Stimulated activated CD4-positive, alpha-beta T cell treated with anti-CD3 and anti-CD28 coated beads, Interleukin-2, amount 100 ng/mL, for 4 hours (primary cell): ENCODE measurements around the gene RPL6.
"Not testable (repeated sequence)": the region's sequence is repeated elsewhere in the genome, so short reads cannot be mapped to it uniquely, and the experiment has no call there.

ENCODE experiments used
- DNase-seq: peaks from one replicate; pipeline ENCODE4 v3.0.0-alpha.2; 2020; ENCODE audit warnings: low read depth

The RPL6 gene

DNA sequence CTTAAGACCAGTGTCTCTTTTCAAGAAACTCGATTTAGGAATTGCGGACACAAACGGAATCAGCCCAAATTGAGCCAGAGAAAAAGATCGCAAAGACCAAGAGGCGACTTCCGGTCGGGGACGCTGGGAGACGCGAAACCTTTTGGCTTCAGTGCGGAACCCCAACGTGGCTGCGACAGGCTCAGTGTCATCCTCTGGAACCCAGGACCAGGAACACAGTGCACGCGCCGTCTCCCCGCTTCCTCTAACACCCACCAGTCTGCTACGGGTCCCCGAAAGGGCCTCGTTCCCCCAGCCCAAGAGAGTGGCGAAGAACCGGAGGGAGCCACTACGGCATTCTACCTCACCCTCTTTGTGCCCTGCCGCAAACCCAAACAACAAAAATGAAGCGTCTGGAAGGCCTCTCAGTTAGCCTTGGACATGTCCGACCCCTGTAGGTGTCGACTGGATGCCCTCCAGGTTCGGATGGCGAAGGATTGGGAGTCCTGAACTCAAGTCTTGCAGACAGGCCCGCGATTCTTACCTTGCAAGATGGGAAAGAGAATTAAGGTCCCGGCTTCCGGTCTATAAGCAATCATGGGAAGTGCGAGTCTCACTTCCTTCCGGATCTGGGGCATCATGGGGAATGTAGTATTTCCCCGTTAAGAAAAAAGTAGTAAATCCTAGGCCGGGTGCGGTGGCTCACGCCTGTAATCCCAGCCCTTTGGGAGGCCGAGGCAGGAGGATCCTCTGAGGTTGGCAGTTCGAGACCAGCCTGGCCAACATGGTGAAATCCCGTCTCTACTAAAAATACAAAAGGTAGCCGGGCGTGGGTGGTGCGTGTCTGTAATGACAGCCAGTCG lies at the start of gene RPL6:
Gene RPL6, minus strand, starts transcription at position 542 of the 842 bp plus-strand sequence. CDS start 949 bp downstream, outside the sequence.
- DNase-seq = peak; percentile 72

DNA sequence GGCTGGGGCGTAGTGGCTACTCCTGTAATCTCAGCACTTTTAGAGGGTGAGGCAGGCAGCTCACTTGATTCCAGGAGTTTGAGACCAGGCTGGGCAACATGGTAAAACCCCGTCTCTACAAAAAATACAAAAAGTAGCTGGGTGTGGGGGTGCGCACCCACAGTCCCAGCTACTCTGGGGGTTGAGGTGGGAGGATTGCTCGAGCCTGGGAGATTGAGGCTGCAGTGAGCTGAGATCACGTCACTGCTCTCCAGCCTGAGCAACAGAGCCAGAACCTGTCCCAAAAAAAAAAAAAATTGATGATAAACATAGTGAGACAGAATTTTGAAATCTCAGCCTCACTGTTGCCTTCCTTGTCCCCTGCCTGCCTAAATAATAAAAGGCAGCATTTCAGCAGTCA lies 49.3 kb upstream of the RPL6 start:
- no peak for DNase-seq

DNA sequence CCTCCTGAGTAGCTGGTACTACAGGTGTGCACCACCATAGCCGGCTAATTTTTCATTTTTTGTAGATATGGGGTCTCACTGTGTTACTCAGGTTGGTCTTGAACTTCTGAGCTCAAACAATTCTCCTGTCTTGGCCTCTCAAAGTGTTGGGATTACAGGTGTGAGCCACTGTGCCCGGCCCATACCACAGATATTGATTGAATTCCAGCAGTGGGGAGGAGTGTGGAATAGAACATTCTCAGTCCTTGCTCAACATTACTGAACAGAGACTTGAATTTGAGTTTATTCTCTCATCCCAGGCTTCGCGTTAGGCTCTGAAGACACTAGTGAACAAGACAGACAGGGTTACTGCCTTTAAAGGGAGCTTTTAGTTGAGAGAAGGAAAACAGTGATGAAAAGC lies 48.9 kb upstream of the RPL6 start:
- no peak for DNase-seq

DNA sequence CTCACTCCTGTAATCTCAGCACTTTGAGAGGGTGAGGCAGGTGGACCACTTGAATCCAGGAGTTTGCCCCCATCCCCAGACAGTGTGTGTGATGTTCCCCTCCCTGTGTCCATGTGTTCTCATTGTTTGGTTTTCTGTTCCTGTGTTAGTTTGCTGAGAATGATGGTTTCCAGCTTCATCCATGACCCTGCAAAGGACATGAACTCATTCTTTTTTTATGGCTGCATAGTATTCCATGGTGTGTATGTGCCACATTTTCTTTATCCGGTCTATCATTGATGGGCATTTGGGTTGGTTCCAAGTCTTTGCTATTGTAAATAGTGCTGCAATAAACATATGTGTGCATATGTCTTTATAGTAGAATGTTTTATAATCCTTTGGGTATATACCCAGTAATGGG lies 47.7 kb upstream of the RPL6 start:
- DNase-seq = not testable (repeated sequence)

DNA sequence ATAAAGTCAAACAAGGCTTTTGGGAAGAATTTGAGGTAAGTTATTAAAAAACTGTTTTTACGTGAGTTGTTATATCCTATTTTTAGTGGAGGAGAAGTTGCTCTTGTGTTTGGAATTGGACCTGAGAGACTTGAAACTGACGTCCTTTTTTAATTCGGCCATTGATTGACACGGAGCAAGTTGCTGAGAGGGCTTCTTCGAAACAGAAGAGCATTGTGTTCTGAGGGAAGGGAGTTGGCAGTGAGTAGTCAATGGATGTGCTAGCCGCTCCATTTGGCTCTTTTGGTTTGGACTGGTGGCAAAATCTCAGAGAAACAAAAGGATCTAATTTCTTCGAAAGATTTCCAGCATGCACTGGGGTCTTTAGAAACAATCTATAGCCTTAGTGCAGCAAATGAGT lies 46.6 kb upstream of the RPL6 start:
- DNase-seq = no peak

- DNase-seq = no peak
Observed at GRCh38 chr12:112450725-112451124, 41.3 kb upstream of the RPL6 start.

DNA sequence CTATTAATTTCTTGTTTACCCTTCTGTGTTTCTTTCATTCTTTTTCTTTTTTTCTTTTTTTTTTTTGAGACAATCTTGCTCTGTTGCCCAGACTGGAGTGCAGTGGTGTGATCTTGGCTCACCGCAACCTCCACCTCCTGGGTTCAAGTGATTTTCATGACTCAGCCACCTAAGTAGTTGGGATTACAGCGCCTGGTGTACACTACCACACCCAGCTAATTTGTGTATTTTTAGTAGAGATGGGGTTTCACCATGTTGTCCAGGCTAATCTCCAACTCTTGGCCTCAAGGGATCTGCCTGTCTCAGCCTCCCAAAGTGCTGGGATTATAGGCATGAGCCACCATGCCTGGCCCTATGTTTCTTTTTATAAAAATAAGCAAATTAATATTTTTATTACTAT lies 38.8 kb upstream of the RPL6 start:
- not testable (repeated sequence) for DNase-seq

DNA sequence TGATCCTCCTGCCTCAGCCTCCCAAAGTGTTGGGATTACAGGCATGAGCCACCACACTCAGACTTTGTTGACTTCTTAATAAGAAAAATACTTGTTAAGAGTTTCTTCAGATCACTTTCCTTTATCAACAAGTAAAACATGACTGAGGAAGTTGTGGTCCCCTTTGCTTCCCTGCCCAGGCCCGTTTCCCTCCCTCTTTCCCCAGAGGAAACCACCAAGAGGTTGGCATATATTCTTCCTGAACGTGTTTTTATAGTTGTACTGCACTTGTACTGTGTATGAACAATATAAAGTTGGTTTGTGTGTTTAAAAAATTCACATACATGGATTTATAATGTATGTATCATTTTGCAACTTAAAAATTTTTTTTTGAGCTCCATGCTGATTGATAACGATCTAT lies 37.7 kb upstream of the RPL6 start:
- DNase-seq = no peak

DNA sequence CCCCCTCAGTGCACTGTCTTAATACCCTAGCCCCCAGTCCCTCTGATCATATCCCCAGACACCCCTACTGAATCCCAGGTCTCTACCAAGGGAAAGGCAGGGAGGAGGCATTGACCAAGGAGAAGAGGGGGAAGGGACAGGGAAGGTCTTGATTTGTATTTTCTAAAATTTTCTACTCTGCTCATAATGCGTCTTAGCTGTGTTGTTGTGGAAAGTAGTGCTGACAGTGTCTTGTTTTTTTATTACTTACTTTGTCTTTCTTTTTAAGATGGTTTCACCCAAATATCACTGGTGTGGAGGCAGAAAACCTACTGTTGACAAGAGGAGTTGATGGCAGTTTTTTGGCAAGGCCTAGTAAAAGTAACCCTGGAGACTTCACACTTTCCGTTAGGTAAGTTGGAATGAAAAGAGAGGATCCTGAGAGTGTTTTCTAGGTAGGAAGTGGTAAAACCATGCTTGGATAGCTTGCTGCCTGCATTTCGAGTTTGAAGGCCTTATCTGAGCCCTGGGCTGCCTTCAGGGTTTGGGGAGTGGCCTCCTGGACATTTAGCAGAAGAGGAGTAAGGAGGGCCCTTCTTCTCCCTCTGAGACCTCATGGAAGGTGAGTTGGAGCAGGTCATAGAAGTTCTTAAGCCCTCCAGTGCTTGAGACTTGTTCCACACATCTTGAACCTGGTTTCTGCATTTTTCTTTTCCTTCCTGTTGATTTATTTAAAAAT lies 36.8 kb upstream of the RPL6 start:
- DNase-seq = no peak

GRCh38 chr12:112443916-112444315 lies 34.5 kb upstream of the RPL6 start:
- DNase-seq = no peak

- not testable (repeated sequence) for DNase-seq
Observed at GRCh38 chr12:112440653-112441052, 31.2 kb upstream of the RPL6 start.

GRCh38 chr12:112439769-112440168 lies 30.4 kb upstream of the RPL6 start:
- no peak for DNase-seq

DNA sequence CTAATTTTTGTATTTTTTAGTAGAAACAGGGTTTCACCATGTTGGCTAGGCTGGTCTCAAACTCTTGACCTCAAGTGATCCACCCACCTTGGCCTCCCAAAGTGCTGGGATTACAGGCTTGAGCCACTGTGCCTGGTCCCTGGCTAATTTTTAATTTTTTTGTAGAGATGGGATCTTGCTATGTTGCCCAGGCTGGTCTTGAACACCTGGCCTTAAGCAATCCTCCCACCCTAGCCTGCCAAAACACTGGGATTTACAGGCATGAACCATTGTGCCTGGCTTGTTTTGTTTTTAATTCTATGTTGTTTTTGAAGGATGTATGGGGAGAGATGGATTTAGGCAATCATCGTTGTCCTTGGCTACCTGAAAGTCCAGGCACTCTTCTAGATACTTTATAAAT lies 29.2 kb upstream of the RPL6 start:
- not testable (repeated sequence) for DNase-seq

DNA sequence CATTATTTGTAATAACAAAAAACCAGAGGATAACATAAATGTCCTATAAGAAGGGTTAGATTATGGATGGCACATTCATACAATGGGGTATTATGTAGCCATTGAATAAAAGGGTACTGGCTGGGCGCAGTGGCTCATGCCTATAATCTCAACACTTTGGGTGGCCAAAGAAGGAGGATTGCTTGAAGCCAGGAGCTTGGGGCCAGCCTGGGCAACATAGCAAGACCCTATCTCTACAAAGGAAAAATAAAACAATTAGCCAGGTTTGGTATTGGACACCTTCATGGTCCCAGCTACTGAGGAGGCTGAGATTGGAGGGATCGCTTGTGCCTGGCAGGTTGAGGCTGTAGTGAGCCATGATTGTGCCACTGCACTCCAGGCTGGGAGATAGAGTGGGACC lies 24.1 kb upstream of the RPL6 start:
- DNase-seq = no peak

DNA sequence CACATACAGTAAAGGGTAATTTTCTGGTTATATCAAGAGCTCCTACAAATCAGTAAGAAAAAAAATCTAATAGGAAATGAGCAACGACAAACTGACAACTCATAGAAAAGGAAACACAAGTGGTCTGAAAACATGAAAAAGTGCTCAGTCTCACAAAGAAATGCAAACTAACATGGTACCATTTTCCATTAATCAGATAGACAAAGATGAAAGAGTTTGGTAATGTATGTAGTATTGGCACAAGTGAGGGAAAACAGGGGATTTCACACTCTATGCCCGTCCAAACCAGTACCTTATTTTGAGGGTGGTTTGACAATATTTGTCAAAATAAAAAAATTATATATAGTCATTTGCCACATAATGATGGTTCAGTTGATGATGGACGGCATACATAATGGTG lies 22.6 kb upstream of the RPL6 start:
- no peak for DNase-seq

- no peak for DNase-seq
Observed at GRCh38 chr12:112430929-112431328, 21.5 kb upstream of the RPL6 start.

- no peak for DNase-seq
Observed at GRCh38 chr12:112427760-112428159, 18.4 kb upstream of the RPL6 start.

DNA sequence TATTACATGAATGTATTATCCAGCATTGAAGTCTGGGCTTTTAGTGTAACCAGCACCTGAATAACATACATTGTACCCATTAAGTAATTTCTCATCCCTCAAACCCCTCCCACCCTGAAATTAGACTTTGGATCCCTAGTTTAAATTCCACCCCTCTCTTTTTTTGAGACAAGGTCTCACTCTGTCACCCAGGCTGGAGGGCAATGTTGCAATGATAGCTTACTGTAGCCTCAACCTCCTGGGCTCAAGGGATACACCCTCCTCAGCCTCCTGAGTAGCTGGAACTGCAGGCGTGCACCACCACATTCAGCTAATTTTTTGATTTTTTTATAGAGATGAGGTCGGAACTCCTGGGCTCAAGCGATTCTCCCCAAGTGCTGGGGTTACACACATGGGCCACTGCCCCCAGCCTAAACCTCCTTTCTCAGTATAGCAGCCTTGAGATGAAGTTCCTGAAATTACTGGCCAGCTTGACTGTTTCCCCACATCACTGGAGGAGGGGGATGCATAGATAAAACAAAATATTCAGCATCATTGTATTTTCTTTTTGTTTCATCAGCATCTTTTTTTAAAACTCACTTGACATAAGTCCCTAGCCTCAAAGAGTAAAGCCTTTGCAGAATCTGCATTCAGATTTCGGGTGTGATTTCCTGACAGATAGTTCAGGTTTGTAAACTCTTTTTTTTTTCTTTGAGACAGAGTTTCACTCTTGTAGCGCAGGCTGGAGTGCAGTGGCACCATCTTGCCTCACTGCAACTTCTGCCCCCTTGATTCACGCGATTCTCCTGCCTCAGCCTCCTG lies 16.4 kb upstream of the RPL6 start:
- no peak for DNase-seq

DNA sequence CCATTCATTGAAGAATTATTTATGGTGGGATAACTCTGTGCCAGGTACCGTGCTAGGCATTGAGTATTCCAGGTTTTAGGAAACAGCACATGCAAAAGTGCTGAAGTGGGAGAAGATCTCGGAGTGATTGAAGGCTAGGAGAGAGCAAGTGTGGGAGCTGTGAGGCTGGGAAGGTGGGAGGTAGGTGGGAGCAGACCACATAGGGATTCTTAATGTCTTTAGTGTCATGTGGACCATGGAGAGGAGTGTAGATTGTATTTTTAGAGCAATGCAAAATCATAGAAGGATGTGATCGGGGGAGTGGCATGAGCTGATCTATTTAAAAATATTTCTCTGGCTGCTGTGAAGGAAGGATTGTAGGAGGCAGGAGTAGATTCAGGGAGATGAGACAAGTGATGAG lies 14.7 kb upstream of the RPL6 start:
- DNase-seq = no peak

DNA sequence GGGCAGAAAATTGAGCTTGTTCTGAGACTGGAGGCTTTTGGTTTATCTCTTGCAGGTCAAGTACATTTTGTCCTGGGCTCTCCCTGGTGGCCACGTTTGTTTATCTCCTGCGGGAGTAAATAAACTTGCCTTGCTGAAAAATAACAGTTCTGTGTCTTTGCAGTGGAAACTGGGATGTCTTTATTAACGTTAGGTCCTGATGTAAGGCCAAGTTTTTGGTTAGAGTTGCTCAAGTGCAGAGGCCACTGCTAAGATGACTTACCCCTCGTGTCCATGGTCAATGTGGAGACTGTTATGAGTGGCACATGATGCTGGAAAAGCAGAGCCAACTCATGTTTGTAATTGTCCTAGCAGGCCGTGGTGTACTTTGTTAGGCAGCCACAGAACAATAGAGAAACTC lies 13.1 kb upstream of the RPL6 start:
- no peak for DNase-seq

- no peak for DNase-seq
Observed at GRCh38 chr12:112421363-112421762, 12.0 kb upstream of the RPL6 start.

DNA sequence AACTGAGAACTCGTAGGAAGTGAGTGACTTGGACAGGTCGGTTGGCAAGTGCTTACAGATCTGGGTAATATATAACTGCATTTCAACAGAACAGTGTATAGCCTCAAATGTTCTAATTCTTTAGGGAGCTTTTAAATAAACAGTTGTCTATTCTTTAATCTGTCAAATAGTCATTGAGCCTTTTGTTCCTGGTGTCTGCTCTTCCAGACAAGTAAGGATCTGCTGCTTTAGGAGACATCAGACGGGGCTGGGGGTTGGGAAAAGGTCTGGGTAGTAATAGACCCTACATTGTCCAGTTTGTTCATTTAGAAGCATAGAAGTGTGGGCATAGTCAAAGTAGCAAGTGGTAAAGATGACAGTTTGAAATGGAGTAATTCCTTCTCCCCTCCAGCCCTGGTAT lies 11.3 kb upstream of the RPL6 start:
- no peak for DNase-seq
